Measurements from ENCODE around the gene ZNF132. TPM values are rescaled to one million over a fixed set of nuclear protein-coding genes. Genes with fewer than 3 reads are reported as not detected.

The ZNF132 gene
- total and polyA plus RNA-seq, 2 experiments from 2014 or later = 2.2 to 5.2 TPM

GRCh38 chr19:58429745-58430144 is 10.2 kb downstream of the ZNF132 start:
- H3K4me3 ChIP-seq = no peak overlapping the region
- H3K27ac Mint-ChIP-seq = no peak overlapping the region
- peaks cover 40% of the 10 kb centered on the region for H3K36me3 ChIP-seq (ENCODE audit: insufficient read depth)
- ATAC-seq = no peak
- H2AFZ ChIP-seq = no peak overlapping the region
- TF ChIP-seq, protein P1, sequence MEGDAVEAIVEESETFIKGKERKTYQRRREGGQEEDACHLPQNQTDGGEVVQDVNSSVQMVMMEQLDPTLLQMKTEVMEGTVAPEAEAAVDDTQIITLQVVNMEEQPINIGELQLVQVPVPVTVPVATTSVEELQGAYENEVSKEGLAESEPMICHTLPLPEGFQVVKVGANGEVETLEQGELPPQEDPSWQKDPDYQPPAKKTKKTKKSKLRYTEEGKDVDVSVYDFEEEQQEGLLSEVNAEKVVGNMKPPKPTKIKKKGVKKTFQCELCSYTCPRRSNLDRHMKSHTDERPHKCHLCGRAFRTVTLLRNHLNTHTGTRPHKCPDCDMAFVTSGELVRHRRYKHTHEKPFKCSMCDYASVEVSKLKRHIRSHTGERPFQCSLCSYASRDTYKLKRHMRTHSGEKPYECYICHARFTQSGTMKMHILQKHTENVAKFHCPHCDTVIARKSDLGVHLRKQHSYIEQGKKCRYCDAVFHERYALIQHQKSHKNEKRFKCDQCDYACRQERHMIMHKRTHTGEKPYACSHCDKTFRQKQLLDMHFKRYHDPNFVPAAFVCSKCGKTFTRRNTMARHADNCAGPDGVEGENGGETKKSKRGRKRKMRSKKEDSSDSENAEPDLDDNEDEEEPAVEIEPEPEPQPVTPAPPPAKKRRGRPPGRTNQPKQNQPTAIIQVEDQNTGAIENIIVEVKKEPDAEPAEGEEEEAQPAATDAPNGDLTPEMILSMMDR (conservative IDR thresholded peaks at IDR 0.05; ENCODE audit: low read depth in 2 of 2) = no peak
- no peak for TF ChIP-seq POLR2AphosphoS5 (IDR thresholded peaks at IDR 0.05; ENCODE audit: low read depth)
- TF ChIP-seq ZNF331 (CRISPR knock-in tag; IDR thresholded peaks at IDR 0.05; ENCODE audit: low read depth) = no peak
- no peak for TF ChIP-seq STAT1 (IDR thresholded peaks at IDR 0.05; ENCODE audit: unreplicated experiment)
- TF ChIP-seq CREB1 (CRISPR knock-in tag; IDR thresholded peaks at IDR 0.05; ENCODE audit: low read depth) = no peak
- H3K36me3 Mint-ChIP-seq (ENCODE audit: low read depth) = peaks cover 56% of the 10 kb centered on the region
- H3K4me2 ChIP-seq = no peak overlapping the region
- H3K9me2 ChIP-seq (ENCODE audit: insufficient read depth) = no peaks in the 10 kb centered on the region
- H3K9me3 Mint-ChIP-seq = peaks cover 92% of the 10 kb centered on the region
- H3K79me2 ChIP-seq (replicated peaks; ENCODE audit: insufficient read depth) = no peaks in the 10 kb centered on the region
- DNase-seq (ENCODE audit: low spot score) = no peak
- no peaks in the 10 kb centered on the region for H3K4me1 ChIP-seq (ENCODE audit: insufficient read depth)
- peaks cover 16% of the 10 kb centered on the region for H3F3A ChIP-seq (replicated peaks; ENCODE audit: low read depth)
- no peak overlapping the region for H3K27ac ChIP-seq (ENCODE audit: low read depth)
- no peaks in the 10 kb centered on the region for H3K4me1 Mint-ChIP-seq
- H3K27me3 Mint-ChIP-seq (ENCODE audit: insufficient read depth, low read depth, poor library complexity) = no peaks in the 10 kb centered on the region
- H4K20me1 ChIP-seq (replicated peaks; ENCODE audit: insufficient read depth) = no peaks in the 10 kb centered on the region
- H3K4me3 Mint-ChIP-seq = no peak overlapping the region
- H3K27me3 ChIP-seq (ENCODE audit: insufficient read depth) = no peaks in the 10 kb centered on the region

- H3K4me3 Mint-ChIP-seq = no peak overlapping the region
- peaks cover 44% of the 10 kb centered on the region for H3K36me3 Mint-ChIP-seq (ENCODE audit: low read depth)
- Histone ChIP-seq H3K36me3 (ENCODE audit: insufficient read depth) (peaks cover 29% of the 10 kb centered on the region), H3K4me2 (no peak overlapping the region), H2AFZ (no peak overlapping the region), H4K20me1 (replicated peaks; ENCODE audit: insufficient read depth) (no peaks in the 10 kb centered on the region), H3K4me1 (ENCODE audit: insufficient read depth) (no peaks in the 10 kb centered on the region), H3K9me2 (ENCODE audit: insufficient read depth) (no peaks in the 10 kb centered on the region), H3F3A (replicated peaks; ENCODE audit: low read depth) (peaks cover 7% of the 10 kb centered on the region), H3K27me3 (ENCODE audit: insufficient read depth) (no peaks in the 10 kb centered on the region), H3K4me3 (no peak overlapping the region), H3K79me2 (replicated peaks; ENCODE audit: insufficient read depth) (no peaks in the 10 kb centered on the region), H3K27ac (ENCODE audit: low read depth) (no peak overlapping the region)
- no peaks in the 10 kb centered on the region for H3K27me3 Mint-ChIP-seq (ENCODE audit: insufficient read depth, low read depth, poor library complexity)
- H3K9me3 Mint-ChIP-seq = peaks cover 83% of the 10 kb centered on the region
- DNase-seq (ENCODE audit: low spot score) (no peak), ATAC-seq (no peak)
- no peaks in the 10 kb centered on the region for H3K4me1 Mint-ChIP-seq
- TF ChIP-seq REST (IDR thresholded peaks at IDR 0.05; ENCODE audit: unreplicated experiment) = no peak
- TF ChIP-seq EZH2phosphoT487 (IDR thresholded peaks at IDR 0.05; ENCODE audit: unreplicated experiment) = no peak
- no peak for TF ChIP-seq POLR2AphosphoS5 (IDR thresholded peaks at IDR 0.05; ENCODE audit: low read depth)
- H3K27ac Mint-ChIP-seq = no peak overlapping the region
Observed at GRCh38 chr19:58428617-58429016, 11.3 kb downstream of the ZNF132 start.
